Dermis microvascular lymphatic vessel endothelial cell (primary cell): ENCODE results near the gene MAP3K3. TPM values are rescaled to one million over a fixed set of nuclear protein-coding genes. Genes with fewer than 3 reads are reported as not detected.
A peak's percentile ranks its signal among the peaks of the same experiment; 100 is the strongest.

Experiments
- DNase-seq, 2 donors: peaks; one replicate each; pipeline versions ENCODE4 v3.0.0 to v3.0.0-alpha.2; 2010; ENCODE audit warnings: low read depth in 2 of 2
- total RNA-seq: library from RNA; depleted of rRNA; stranded (reverse); fragments of >200 nt; gene quantifications from 2 replicates; pipeline ENCODE4 v1.2.1, GENCODE V29; 2014

Gene MAP3K3
- total RNA-seq: 73.8 and 113 TPM in 2 replicates

DNA sequence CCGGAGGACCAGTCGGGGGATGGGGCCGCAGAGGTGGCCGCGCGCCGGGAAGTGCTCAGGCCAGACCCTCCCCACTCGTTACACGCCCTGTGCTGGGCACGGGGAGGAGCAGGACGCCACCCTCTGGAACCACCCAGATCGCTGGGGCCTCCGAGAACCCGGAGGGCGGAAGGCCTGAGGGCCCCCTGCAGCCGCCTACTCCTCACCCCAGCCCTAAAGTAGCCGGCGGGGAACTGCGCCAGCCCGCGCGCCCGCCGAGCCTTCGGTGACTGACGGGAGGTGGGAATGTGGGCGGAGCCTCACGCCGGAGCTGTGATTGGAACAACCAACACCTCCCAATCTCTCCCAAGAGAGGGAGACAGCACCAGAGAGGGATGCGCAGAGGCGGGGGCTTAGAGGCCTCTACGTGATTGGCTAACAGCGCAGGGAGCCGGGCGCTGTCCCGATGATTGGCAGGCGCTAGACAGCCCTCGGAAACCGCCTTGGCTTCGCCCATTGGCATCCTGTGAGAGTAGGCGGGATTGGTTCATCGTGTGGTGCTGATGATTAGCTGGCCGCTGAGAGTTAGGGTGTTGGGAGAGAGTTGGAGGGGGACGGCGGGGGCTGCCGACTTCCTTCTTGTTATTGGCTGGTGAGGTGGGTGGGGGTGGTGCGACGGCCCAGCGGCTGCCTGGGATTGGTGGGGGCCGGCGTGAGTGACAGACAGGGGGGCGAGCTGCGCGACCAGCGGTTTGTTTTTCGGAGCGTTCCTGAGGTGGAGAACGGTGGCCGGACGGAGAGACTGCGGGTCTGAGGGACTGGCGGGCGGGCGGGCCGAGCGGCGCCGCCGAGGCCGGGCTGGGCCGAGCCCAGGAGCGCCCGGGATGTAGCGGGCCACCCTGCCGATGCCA, at the start of gene MAP3K3:
MAP3K3 (plus strand) TSS at position 734 of the 890 bp plus-strand sequence. CDS start 343 bp downstream, outside the sequence.
- peak; percentile 100 for DNase-seq

GRCh38 chr17:63573634-63574033, 48.6 kb upstream of the MAP3K3 start:
- DNase-seq: no peak

DNA sequence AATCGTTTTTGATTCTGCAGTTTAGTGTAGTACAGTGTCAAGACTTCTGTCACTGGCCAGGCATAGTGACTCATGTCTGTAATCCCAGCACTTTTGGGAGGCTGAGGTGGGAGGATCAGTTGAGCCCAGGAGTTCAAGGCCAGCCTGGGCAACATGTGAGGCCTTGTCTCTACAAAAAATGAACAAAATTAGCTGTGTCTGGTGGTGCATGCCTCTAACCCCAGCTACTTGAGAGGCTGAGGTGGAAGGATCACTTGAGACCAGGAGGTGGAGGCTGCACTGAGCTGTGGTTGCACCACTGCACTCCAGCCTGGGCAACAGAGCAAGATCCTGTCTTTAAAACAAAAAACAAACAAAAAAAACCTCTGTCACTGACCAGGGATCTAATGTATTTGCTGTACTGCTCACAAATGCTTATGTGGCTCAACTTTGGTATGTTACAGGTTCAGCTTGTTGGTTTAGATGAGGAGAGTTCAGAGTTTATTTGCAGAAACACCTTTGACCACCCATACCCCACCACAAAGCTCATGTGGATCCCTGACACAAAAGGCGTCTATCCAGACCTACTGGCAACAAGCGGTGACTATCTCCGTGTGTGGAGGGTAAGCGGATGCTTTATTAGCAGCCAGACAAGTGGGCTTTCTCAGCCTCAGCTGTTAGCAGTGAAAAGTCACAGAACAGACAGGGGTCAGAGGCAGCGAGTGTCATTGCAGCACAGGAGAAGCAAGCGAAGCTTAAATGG, 44.0 kb upstream of the MAP3K3 start:
- no peak for DNase-seq

DNA sequence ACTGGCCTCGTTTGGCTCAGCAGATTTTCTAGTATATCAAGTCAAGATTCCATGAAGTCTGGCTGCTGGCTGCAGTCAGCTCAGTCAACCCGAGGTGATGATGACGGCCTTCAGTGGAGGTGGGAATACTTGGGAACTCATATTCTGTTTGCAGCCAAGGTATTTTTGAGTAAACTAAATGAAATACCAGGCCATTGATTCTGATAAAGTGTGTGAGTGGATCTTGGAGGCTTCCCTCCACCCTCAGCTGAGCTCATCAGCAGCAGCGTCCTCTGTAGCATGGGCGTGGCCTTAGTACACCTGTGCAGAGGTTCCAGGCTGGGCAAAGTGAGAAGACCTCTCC, 43.5 kb upstream of the MAP3K3 start:
- DNase-seq: no peak

- DNase-seq: peak; percentile 91 to 97
Observed at GRCh38 chr17:63579633-63580032, 42.6 kb upstream of the MAP3K3 start.

DNA sequence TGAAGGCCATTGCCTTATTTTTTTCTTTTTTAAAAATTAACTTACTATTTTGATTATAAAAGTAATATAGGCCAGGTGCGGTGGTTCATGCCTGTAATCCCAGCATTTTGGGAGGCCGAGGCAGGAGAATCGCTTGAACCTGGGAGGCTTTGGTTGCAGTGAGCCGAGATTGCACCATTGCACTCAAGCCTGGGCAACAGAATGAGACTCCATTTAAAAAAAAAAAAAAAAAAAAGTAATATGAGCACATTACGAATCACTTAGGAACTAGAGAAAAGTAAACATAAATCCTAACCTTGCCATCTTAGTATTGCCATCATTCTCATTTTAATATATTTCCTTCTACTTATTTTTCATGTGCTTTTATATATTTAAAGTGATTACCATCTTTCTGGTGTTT, 34.4 kb upstream of the MAP3K3 start:
- no peak for DNase-seq

- no peak for DNase-seq
Observed at GRCh38 chr17:63588797-63589196, 33.4 kb upstream of the MAP3K3 start.

DNA sequence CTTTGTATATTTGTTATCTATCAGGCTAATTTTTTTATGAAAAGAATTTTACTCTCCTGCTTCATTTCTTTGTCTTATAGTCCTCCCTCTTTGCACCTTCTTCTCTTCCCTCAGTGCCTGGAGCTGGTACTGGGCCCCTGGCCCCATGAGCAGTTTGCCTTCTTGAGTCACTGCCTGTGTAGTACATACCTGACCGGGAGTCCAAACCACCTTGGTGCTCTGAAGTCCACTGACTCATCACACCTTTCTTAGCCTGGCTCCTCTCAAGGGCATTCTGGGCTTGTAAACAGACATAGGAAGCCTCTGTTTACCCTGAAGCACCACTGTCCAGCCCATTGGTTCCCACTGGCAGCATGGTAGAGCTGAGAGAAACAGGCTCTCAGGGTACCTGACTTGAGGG, 32.6 kb upstream of the MAP3K3 start:
- DNase-seq: no peak

- DNase-seq: no peak
Observed at GRCh38 chr17:63592797-63593196, 29.4 kb upstream of the MAP3K3 start.

- DNase-seq: no peak
Observed at GRCh38 chr17:63595132-63595531, 27.1 kb upstream of the MAP3K3 start.

DNA sequence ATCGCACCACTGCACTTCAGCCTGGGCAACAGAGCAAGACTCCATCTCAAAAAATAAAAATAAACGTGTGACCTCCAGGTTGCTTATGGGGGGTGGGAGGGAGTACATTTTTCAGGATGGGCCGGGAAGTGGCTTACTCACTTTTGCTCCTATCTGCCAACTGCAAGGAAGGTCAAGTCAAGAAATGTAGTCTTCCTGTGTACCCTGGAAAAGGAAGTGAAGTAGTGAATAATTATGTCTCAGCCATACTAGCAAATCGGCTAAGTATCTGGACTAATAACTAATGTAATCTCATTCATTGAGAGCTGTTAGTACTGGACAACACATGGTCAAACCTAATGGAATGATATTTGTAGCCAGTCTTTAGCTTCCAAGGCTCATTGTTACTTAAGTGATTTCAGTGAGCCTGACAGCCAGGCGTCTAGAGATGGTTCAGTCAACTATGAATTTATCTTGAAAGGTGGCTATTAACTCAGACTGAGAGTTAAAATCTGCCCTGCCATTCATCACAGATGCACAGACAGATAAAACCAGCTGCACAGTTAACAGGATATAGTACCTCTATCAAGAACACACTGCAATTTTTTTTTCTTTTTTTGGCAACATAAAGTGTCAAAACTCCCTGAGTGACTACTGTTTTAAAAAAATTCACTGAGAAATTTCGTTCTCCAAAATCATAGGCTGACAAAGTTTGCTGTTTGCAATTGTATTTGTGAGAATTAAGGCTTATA, 25.2 kb upstream of the MAP3K3 start:
- DNase-seq: peak in 1 of 2 donors; percentile 34

DNA sequence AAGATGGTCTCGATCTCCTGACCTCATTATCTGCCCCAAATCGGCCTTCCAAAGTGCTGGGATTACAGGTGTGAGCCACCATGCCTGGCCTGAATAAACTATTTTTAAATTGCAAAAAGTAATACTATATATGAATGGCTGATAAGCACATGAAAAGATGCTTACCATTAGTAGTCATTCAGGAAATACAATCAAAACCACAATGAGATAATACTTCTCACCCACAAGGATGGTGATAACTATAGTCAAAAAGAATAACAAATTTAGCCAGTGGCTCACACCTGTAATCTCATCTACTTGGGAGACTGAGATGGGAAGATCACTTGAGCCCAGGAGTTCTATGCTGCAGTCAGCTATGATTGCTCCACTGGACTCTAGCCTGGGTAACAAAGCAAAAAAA, 23.9 kb upstream of the MAP3K3 start:
- no peak for DNase-seq

DNA sequence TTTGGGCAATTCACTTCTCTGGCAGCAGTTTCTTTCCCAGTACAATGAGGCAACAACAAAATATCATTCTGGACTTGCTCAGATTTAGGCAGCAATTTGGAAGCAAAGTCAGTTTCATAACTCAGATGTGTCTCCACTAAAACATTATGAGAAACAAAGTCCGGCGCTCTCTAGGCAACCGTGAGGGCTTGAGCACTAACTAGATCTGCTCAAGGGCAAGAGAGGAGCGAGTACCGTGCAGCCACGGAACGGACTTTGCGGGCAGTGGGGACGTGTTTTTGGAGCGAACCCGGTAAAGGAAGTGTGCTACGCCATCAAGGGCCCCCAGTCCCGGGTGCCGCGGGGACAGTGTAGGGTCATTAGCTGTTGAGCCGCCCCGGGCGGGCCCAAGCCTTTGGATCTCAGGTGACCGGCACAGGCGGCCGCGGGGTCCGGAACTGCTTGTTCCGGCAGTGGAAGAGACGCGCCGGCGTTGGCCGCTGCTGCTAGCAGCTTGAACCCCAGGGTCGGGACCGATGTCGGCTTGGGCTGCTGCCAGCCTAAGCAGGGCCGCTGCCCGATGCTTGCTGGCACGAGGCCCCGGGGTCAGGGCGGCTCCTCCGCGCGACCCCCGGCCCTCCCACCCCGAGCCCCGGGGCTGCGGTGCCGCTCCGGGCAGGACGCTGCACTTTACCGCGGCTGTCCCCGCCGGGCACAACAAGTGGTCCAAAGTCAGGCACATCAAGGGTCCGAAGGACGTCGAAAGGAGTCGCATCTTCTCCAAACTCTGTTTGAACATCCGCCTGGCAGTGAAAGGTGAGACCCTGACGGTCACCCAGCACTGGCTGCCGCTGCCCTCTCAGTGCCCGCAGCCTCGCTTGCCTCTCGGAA, 21.4 kb upstream of the MAP3K3 start, which contains the start of gene TACO1:
TACO1 (plus strand) TSS at position 327 of the 870 bp plus-strand sequence; CDS start at position 516, 189 bp downstream.
- peak; percentile 75 to 83 for DNase-seq

DNA sequence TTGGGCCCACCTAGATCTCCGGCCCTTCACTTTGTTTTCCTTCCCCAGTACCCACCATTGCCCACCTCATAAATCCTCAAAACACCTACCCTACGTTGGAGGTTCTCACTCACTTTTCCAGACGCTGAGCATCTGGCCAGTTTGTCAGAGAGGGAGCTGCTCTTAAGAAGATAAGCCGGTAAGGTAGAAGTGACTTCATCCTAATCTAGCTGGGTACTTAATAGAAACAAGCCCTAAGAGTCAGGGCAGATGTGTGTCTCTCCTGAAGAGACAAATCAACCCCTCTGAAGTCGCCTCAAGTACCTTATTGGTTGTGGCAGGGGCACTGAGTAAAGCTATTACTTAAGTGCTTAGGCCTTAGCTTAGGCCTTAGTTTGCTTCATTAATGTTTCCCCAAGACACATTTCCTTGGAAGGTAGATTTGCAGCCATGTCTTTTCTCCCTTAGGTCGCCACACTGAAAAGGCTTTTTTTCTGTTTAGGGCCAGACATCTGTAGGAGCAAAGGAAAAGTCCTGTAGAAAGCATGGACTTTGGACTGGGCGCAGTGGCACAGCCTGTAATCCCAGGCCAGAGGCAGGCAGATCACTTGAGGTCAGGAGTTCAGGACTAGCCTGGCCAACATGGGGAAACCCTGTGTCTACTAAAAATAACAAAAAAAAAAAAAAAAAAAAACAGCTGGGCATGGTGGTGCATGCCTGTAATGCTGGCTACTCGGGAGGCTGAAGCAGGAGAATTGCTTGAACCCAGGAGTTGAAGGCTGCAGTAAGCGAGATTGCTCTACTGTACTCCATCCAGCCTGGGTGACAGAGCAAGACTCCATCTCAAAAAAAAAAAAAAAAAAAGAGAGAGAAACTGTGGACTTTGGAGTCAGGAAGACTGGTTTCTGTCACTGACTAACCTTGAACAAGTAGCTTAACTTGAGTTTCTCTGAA, 20.5 kb upstream of the MAP3K3 start:
- DNase-seq: peak in 1 of 2 donors; percentile 10

GRCh38 chr17:63609816-63610573, 12.2 kb upstream of the MAP3K3 start:
- no peak for DNase-seq

- DNase-seq: no peak
Observed at GRCh38 chr17:63610854-63611253, 11.4 kb upstream of the MAP3K3 start.

DNA sequence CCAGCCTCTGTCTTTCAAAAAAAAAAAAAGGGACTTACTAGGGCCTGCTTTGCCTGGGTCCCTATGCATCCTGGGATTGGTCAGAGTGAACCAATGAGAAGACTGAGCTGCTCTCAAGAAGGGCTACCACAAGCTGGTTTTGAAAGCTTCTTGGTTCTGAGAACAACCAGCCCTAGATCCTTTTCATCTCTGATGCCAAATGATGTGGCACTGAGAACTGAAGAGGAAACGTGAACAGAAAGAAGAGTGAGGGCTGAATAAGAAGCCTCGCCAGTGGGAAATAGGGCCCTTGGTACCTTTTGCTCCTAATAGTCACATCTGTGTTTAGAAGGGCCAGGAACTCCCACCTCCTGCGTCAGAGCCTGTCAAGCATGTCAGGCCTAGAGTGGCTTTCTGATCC, 10.9 kb upstream of the MAP3K3 start:
- DNase-seq: no peak

DNA sequence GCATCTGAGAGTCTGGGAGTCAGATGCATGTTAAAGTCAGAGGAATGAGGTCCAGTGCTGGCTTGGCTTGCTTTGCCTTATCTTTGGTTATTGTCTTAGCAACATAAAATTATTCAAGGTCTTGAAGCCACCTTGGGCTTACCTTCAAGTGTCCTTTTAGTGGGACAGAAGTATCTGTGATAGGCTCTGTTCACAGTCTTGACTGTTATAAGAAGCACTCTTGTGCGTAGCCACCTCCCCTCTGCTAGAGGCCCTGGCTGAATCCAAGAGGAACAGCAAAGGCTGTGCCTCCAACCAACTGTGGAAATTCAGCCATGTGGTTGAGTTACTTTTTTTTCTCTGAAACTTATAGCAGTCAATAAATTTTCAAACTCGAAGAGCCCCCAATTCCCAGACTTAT, 8.6 kb upstream of the MAP3K3 start:
- no peak for DNase-seq

GRCh38 chr17:63621229-63621683, 961 bp upstream of the MAP3K3 start:
- DNase-seq: no peak
